ENCODE measurements around the gene PSMB3.

The PSMB3 gene

DNA sequence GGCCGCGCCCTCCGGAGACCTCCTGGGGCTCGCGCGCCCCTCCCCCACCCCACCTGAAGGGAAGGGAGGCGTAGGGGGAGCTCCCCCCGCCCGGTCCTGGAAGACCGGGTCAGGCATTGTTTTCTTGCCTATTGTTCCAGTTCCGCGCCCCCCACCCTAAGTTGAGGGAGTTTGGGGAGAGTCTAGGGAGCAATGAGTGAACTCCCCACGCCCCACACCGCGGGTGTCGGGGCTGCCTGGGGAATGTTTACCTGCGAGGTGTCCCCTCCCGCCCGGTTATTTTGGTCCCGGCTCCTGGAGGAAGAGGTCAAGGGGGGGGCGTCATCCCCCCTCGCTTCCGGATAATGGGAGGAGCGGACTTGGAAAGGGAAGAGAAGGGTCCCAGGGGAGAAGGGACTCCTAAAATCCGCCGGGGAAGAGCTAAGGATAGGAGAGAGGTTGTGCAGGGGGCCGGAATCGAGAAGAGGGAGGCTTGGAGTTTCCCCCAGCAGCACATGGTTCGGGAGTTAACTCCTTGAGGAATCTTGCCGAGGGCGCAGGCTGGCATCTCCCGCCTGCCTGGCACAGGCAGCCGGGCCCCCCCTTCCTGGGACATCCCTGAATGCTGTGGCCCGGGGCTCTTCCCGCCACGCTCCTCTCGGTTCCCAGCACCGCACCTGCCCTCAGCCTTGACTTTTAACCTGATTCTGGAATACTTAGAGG is 46.6 kb upstream of the PSMB3 start (continued):
- no peak for TF ChIP-seq ZNF221 (tag by site-specific recombination; IDR thresholded peaks at IDR 0.05; ENCODE audit: borderline replicate concordance)
- TF ChIP-seq, protein P1, sequence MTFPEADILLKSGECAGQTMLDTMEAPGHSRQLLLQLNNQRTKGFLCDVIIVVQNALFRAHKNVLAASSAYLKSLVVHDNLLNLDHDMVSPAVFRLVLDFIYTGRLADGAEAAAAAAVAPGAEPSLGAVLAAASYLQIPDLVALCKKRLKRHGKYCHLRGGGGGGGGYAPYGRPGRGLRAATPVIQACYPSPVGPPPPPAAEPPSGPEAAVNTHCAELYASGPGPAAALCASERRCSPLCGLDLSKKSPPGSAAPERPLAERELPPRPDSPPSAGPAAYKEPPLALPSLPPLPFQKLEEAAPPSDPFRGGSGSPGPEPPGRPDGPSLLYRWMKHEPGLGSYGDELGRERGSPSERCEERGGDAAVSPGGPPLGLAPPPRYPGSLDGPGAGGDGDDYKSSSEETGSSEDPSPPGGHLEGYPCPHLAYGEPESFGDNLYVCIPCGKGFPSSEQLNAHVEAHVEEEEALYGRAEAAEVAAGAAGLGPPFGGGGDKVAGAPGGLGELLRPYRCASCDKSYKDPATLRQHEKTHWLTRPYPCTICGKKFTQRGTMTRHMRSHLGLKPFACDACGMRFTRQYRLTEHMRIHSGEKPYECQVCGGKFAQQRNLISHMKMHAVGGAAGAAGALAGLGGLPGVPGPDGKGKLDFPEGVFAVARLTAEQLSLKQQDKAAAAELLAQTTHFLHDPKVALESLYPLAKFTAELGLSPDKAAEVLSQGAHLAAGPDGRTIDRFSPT (tag by site-specific recombination; IDR thresholded peaks at IDR 0.05): peak; percentile 94
- no peak for TF ChIP-seq ZNF830 (tag by site-specific recombination; IDR thresholded peaks at IDR 0.05; ENCODE audit: low read depth)
- TF ChIP-seq, protein P2, sequence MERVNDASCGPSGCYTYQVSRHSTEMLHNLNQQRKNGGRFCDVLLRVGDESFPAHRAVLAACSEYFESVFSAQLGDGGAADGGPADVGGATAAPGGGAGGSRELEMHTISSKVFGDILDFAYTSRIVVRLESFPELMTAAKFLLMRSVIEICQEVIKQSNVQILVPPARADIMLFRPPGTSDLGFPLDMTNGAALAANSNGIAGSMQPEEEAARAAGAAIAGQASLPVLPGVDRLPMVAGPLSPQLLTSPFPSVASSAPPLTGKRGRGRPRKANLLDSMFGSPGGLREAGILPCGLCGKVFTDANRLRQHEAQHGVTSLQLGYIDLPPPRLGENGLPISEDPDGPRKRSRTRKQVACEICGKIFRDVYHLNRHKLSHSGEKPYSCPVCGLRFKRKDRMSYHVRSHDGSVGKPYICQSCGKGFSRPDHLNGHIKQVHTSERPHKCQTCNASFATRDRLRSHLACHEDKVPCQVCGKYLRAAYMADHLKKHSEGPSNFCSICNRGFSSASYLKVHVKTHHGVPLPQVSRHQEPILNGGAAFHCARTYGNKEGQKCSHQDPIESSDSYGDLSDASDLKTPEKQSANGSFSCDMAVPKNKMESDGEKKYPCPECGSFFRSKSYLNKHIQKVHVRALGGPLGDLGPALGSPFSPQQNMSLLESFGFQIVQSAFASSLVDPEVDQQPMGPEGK (tag by site-specific recombination; IDR thresholded peaks at IDR 0.05): peak; percentile 97
- TF ChIP-seq ZNF768 (tag by site-specific recombination; IDR thresholded peaks at IDR 0.05): no peak
- TF ChIP-seq ZNF169 (tag by site-specific recombination; IDR thresholded peaks at IDR 0.05): no peak
- TF ChIP-seq ZNF473 (tag by site-specific recombination; IDR thresholded peaks at IDR 0.05): no peak
- TF ChIP-seq IKZF3 (tag by site-specific recombination; IDR thresholded peaks at IDR 0.05): peak; percentile 96
- TF ChIP-seq, protein P3, sequence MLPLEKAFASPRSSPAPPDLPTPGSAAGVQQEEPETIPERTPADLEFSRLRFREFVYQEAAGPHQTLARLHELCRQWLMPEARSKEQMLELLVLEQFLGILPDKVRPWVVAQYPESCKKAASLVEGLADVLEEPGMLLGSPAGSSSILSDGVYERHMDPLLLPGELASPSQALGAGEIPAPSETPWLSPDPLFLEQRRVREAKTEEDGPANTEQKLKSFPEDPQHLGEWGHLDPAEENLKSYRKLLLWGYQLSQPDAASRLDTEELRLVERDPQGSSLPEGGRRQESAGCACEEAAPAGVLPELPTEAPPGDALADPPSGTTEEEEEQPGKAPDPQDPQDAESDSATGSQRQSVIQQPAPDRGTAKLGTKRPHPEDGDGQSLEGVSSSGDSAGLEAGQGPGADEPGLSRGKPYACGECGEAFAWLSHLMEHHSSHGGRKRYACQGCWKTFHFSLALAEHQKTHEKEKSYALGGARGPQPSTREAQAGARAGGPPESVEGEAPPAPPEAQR (tag by site-specific recombination; IDR thresholded peaks at IDR 0.05): no peak
- TF ChIP-seq GLIS2 (tag by site-specific recombination; IDR thresholded peaks at IDR 0.05): peak; percentile 92
- peak; percentile 77 for TF ChIP-seq ZNF366 (tag by site-specific recombination; conservative IDR thresholded peaks at IDR 0.05)
- no peak for TF ChIP-seq YY2 (tag by site-specific recombination; IDR thresholded peaks at IDR 0.05)
- peak; percentile 63 for TF ChIP-seq KLF8 (tag by site-specific recombination; IDR thresholded peaks at IDR 0.05)
- peak; percentile 40; the same call in 1 of the 2 replicates for TF ChIP-seq ZSCAN30 (tag by site-specific recombination; IDR thresholded peaks at IDR 0.05)
- TF ChIP-seq WT1 (tag by site-specific recombination; IDR thresholded peaks at IDR 0.05): peak; percentile 74
- no peak for TF ChIP-seq ZNF248 (tag by site-specific recombination; IDR thresholded peaks at IDR 0.05)
- TF ChIP-seq, protein P4, sequence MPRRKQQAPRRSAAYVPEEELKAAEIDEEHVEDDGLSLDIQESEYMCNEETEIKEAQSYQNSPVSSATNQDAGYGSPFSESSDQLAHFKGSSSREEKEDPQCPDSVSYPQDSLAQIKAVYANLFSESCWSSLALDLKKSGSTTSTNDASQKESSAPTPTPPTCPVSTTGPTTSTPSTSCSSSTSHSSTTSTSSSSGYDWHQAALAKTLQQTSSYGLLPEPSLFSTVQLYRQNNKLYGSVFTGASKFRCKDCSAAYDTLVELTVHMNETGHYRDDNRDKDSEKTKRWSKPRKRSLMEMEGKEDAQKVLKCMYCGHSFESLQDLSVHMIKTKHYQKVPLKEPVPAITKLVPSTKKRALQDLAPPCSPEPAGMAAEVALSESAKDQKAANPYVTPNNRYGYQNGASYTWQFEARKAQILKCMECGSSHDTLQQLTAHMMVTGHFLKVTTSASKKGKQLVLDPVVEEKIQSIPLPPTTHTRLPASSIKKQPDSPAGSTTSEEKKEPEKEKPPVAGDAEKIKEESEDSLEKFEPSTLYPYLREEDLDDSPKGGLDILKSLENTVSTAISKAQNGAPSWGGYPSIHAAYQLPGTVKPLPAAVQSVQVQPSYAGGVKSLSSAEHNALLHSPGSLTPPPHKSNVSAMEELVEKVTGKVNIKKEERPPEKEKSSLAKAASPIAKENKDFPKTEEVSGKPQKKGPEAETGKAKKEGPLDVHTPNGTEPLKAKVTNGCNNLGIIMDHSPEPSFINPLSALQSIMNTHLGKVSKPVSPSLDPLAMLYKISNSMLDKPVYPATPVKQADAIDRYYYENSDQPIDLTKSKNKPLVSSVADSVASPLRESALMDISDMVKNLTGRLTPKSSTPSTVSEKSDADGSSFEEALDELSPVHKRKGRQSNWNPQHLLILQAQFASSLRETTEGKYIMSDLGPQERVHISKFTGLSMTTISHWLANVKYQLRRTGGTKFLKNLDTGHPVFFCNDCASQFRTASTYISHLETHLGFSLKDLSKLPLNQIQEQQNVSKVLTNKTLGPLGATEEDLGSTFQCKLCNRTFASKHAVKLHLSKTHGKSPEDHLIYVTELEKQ (tag by site-specific recombination; IDR thresholded peaks at IDR 0.05; ENCODE audit: borderline replicate concordance): no peak
- TF ChIP-seq SP7 (tag by site-specific recombination; IDR thresholded peaks at IDR 0.05): peak; percentile 45; the same call in 1 of the 2 replicates
- no peak for TF ChIP-seq ZNF24 (tag by site-specific recombination; IDR thresholded peaks at IDR 0.05)
- TF ChIP-seq ZNF184 (tag by site-specific recombination; IDR thresholded peaks at IDR 0.05): no peak
- TF ChIP-seq ZNF555 (tag by site-specific recombination; conservative IDR thresholded peaks at IDR 0.05): no peak
- no peak for TF ChIP-seq ZNF404 (tag by site-specific recombination; IDR thresholded peaks at IDR 0.05)
- TF ChIP-seq GLI4 (tag by site-specific recombination; IDR thresholded peaks at IDR 0.05): no peak
- no peak for TF ChIP-seq ZNF585B (tag by site-specific recombination; IDR thresholded peaks at IDR 0.05)
- TF ChIP-seq KLF9 (tag by site-specific recombination; IDR thresholded peaks at IDR 0.05; ENCODE audit: low read depth): peak; percentile 59; the same call in 1 of the 2 replicates
- TF ChIP-seq TRIM28 (IDR thresholded peaks at IDR 0.05; ENCODE audit: borderline replicate concordance, low read length): no peak
- TF ChIP-seq, protein P5, sequence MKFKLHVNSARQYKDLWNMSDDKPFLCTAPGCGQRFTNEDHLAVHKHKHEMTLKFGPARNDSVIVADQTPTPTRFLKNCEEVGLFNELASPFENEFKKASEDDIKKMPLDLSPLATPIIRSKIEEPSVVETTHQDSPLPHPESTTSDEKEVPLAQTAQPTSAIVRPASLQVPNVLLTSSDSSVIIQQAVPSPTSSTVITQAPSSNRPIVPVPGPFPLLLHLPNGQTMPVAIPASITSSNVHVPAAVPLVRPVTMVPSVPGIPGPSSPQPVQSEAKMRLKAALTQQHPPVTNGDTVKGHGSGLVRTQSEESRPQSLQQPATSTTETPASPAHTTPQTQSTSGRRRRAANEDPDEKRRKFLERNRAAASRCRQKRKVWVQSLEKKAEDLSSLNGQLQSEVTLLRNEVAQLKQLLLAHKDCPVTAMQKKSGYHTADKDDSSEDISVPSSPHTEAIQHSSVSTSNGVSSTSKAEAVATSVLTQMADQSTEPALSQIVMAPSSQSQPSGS (tag by site-specific recombination; IDR thresholded peaks at IDR 0.05; ENCODE audit: low read depth): no peak

Data from HEK293 (cell line).